GM12892 (cell line): Measurements from ENCODE around the gene WEE1.

ENCODE experiments used
- POLR2A ChIP-seq: IDR thresholded peaks from 2 replicates; pipeline ENCODE4 v1.6.1; 2011; ENCODE audit warnings: low read depth, low read length, control low read depth
- POLR2AphosphoS5 ChIP-seq: IDR thresholded peaks from 2 replicates; pipeline ENCODE4 v1.6.1; 2011; ENCODE audit warnings: low read depth, low read length, control low read depth
- TAF1 ChIP-seq: IDR thresholded peaks from 2 replicates; pipeline ENCODE4 v1.6.1; 2011; ENCODE audit warnings: low read depth, mild to moderate bottlenecking, control low read depth, low read length, borderline replicate concordance

- TF ChIP-seq POLR2AphosphoS5 (no peak), POLR2A (no peak), TAF1 (no peak)
Measured at GRCh38 chr11:9566561-9567063, 6.9 kb upstream of the WEE1 start.
